GM10248 (cell line): ENCODE data around the gene PMEL.

Experiments
- CTCF ChIA-PET: fragments of 300-600 bp; sonication (Branson Sonifier 250); formaldehyde crosslinking; extraction: SDS; loops from one replicate; lab custom pipeline; 2021; ENCODE audit warnings: antibody characterized with exemption; lab: Yijun Ruan, JAX
- POLR2A ChIA-PET: fragments of 350-650 bp; sonication (Branson Sonifier 250); formaldehyde crosslinking; extraction: SDS; loops from one replicate; lab custom pipeline; 2020; ENCODE audit warnings: antibody characterized with exemption; lab: Yijun Ruan, JAX
- DNase-seq: peaks from one replicate; pipeline ENCODE4 v3.0.0; 2012; ENCODE audit errors: extremely low spot score
- TF ChIP-seq, protein P1 (sequence below): IDR thresholded peaks from 2 replicates; pipeline ENCODE4 v1.5.1; 2012; ENCODE audit warnings: mild to moderate bottlenecking, low read depth; ENCODE audit errors: extremely low read depth, missing control alignments, control extremely low read depth

PMEL gene

DNA sequence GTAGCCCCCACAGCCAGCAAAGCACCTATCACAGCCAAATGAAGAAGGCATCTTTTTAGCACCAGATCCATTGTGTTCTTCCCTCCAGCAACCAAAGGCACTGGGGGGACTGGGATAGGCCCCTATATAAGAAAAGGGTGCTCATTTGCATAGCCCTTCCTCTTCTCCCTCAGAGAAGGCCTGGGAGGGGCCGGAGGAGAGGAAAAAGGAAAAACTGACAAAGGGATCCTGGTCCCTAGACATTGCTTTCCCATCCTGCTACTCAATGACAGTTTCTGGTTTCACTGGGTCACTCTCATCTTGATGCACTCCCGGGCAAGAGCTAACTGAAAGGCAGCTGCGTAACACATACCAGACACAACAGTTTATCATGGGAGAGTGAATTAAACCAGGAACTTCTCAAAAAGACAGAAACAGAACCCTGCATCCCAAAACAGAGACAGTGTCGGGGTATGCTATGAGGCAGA lies at the start of gene PMEL:
Gene PMEL, minus strand, starts transcription at position 102 of the 467 bp plus-strand sequence. Its CDS starts 31 bp downstream, at position 71.
- ChIA-PET CTCF (interaction anchor here (0.6 to 1.2 kb wide), 2 partner anchors 8 to 35 kb away, joined by 3 read pairs; partner anchors contain the start of gene RAB5B), POLR2A (no interaction called here)
- TF ChIP-seq, protein P1, sequence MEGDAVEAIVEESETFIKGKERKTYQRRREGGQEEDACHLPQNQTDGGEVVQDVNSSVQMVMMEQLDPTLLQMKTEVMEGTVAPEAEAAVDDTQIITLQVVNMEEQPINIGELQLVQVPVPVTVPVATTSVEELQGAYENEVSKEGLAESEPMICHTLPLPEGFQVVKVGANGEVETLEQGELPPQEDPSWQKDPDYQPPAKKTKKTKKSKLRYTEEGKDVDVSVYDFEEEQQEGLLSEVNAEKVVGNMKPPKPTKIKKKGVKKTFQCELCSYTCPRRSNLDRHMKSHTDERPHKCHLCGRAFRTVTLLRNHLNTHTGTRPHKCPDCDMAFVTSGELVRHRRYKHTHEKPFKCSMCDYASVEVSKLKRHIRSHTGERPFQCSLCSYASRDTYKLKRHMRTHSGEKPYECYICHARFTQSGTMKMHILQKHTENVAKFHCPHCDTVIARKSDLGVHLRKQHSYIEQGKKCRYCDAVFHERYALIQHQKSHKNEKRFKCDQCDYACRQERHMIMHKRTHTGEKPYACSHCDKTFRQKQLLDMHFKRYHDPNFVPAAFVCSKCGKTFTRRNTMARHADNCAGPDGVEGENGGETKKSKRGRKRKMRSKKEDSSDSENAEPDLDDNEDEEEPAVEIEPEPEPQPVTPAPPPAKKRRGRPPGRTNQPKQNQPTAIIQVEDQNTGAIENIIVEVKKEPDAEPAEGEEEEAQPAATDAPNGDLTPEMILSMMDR, result no peak
- no peak for DNase-seq

- no peak for DNase-seq
- TF ChIP-seq, protein P1, result no peak
- ChIA-PET POLR2A (interaction anchor here (0.6 to 0.8 kb wide), 3 partner anchors 13 to 235 kb away, joined by 3 to 4 read pairs (median 3); partner anchors contain the start of gene PA2G4), CTCF (interaction anchor here (0.8 to 13.2 kb wide), 6 partner anchors 8 to 65 kb away, joined by 3 to 114 read pairs (median 4); partner anchors contain the start of genes ERBB3 and SUOX)
Observed at GRCh38 chr12:56014205-56014604, 48.4 kb upstream of the PMEL start.

DNA sequence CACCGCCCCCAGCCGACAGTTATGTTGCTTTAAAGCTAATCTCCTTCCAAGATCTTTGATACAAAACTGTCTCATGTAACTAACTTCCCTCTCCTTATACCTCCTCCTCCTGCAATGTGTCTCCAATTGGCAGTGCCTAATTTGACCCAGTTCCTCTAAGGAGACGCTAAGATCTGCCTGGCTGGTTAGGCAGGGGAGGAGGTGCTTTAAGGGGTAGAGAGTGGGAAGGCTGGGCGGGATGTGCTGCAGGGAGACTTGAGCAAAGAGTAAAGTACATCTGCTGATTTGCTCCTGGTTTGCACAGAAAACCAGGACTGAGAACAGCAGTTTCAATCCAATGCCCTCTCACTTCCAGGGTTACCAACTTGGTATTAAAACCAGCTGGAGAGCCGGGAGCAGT lies 47.6 kb upstream of the PMEL start:
- CTCF ChIA-PET, result interaction anchor here (0.8 to 13.2 kb wide), 6 partner anchors 9 to 66 kb away, joined by 3 to 114 read pairs (median 4); partner anchors contain the start of genes ERBB3 and SUOX
- DNase-seq, result no peak
- TF ChIP-seq, protein P1, result no peak
- POLR2A ChIA-PET, result interaction anchor here (0.6 kb wide), 1 partner anchor 13 kb away, joined by 3 read pairs; no protein-coding TSS in a partner anchor

GRCh38 chr12:56011509-56012090 lies 45.8 kb upstream of the PMEL start:
- DNase-seq, result no peak
- CTCF ChIA-PET, result interaction anchor here (1.0 to 13.2 kb wide), 4 partner anchors 14 to 273 kb away, joined by 3 to 114 read pairs (median 4); partner anchors contain the start of gene SUOX
- POLR2A ChIA-PET, result no interaction called here
- TF ChIP-seq, protein P1, result no peak

GRCh38 chr12:56010111-56010570 lies 44.3 kb upstream of the PMEL start:
- DNase-seq, result no peak
- TF ChIP-seq, protein P1, result no peak
- POLR2A ChIA-PET, result no interaction called here
- CTCF ChIA-PET, result interaction anchor here (1.0 to 13.2 kb wide), 7 partner anchors 10 to 272 kb away, joined by 3 to 114 read pairs (median 5); partner anchors contain the start of genes IKZF4 and SUOX
